GM12801 (cell line): ENCODE data around the gene RARS1.

Experiments
- CTCF ChIP-seq: IDR thresholded peaks from one replicate; pipeline ENCODE4 v1.5.1; 2011; ENCODE audit warnings: control low read depth; ENCODE audit not compliant: insufficient read length; ENCODE audit errors: extremely low read depth

Gene RARS1

GRCh38 chr5:168481330-168481788, 4.9 kb upstream of the RARS1 start:
- TF ChIP-seq CTCF: no peak

- no peak for TF ChIP-seq CTCF
These were observed 3.9 kb upstream of the RARS1 start for GRCh38 chr5:168482361-168482760.

GRCh38 chr5:168489059-168489458, 2.8 kb downstream of the RARS1 start:
- TF ChIP-seq CTCF: no peak

- TF ChIP-seq CTCF: no peak
These were observed 7.8 kb downstream of the RARS1 start for GRCh38 chr5:168494057-168494555.

- no peak for TF ChIP-seq CTCF
These were observed 16.4 kb downstream of the RARS1 start for GRCh38 chr5:168502563-168503237.

GRCh38 chr5:168513861-168514428, 27.7 kb downstream of the RARS1 start:
- no peak for TF ChIP-seq CTCF

GRCh38 chr5:168525856-168526255, 39.6 kb downstream of the RARS1 start:
- no peak for TF ChIP-seq CTCF
